HepG2 (cell line): Measurements from ENCODE around the gene INTS1. TPM values are rescaled to one million over a fixed set of nuclear protein-coding genes. Genes with fewer than 3 reads are reported as not detected.
A peak's percentile ranks its signal among the peaks of the same experiment; 100 is the strongest.

ENCODE experiments used
- ADNP ChIP-seq: sonication (generic); formaldehyde crosslinking; IDR thresholded peaks from 2 replicates; pipeline ENCODE4 v1.4.0; 2020; ENCODE audit warnings: missing genetic modification reagents
- ARNTL ChIP-seq: sonication (generic); formaldehyde crosslinking; IDR thresholded peaks from 2 replicates; pipeline ENCODE4 v1.4.0; 2020; ENCODE audit warnings: mild to moderate bottlenecking, missing genetic modification reagents
- HIC2 ChIP-seq: sonication (generic); formaldehyde crosslinking; IDR thresholded peaks from 2 replicates; pipeline ENCODE4 v1.9.0; 2022; ENCODE audit warnings: low read depth, missing genetic modification reagents
- HNF1B ChIP-seq: sonication (generic); formaldehyde crosslinking; IDR thresholded peaks from 2 replicates; pipeline ENCODE4 v1.5.1; 2020; ENCODE audit warnings: mild to moderate bottlenecking, moderate library complexity, missing genetic modification reagents
- ISL2 ChIP-seq: sonication (generic); formaldehyde crosslinking; IDR thresholded peaks from 2 replicates; pipeline ENCODE4 v1.5.0; 2020; ENCODE audit warnings: missing genetic modification reagents
- KAT8 ChIP-seq: IDR thresholded peaks from 2 replicates; pipeline ENCODE4 v1.6.1; 2016; ENCODE audit warnings: missing genetic modification reagents, missing compliant biosample characterization
- KDM3A ChIP-seq: IDR thresholded peaks from 2 replicates; pipeline ENCODE4 v1.6.1; 2018; ENCODE audit warnings: low read depth, missing compliant biosample characterization
- MED13 ChIP-seq: sonication (generic); formaldehyde crosslinking; IDR thresholded peaks from 2 replicates; pipeline ENCODE4 v1.5.0; 2020; ENCODE audit warnings: missing genetic modification reagents
- MXD3 ChIP-seq: IDR thresholded peaks from 2 replicates; pipeline ENCODE4 v1.6.1; 2016; ENCODE audit warnings: mild to moderate bottlenecking, missing biosample characterization, missing genetic modification reagents
- PHF20 ChIP-seq: sonication (generic); formaldehyde crosslinking; IDR thresholded peaks from 2 replicates; pipeline ENCODE4 v1.5.0; 2020; ENCODE audit warnings: mild to moderate bottlenecking, missing genetic modification reagents
- PRMT3 ChIP-seq: sonication (generic); formaldehyde crosslinking; IDR thresholded peaks from 2 replicates; pipeline ENCODE4 v1.8.1; 2022; ENCODE audit warnings: low read depth, mild to moderate bottlenecking, moderate library complexity, missing genetic modification reagents, borderline replicate concordance
- YEATS4 ChIP-seq: sonication (generic); formaldehyde crosslinking; IDR thresholded peaks from 2 replicates; pipeline ENCODE4 v1.4.0; 2020; ENCODE audit warnings: missing genetic modification reagents, borderline replicate concordance
- ZNF12 ChIP-seq: sonication (generic); formaldehyde crosslinking; IDR thresholded peaks from 2 replicates; pipeline ENCODE4 v1.5.0; 2020; ENCODE audit warnings: missing genetic modification reagents
- ZNF121 ChIP-seq: sonication (generic); formaldehyde crosslinking; IDR thresholded peaks from 2 replicates; pipeline ENCODE4 v1.5.0; 2020; ENCODE audit warnings: mild to moderate bottlenecking, missing genetic modification reagents
- ZNF160 ChIP-seq: sonication (generic); formaldehyde crosslinking; IDR thresholded peaks from 2 replicates; pipeline ENCODE4 v1.8.0; 2022; ENCODE audit warnings: mild to moderate bottlenecking, inconsistent platforms, missing genetic modification reagents
- ZNF207 ChIP-seq: fragments of 450-650 bp; IDR thresholded peaks from 2 replicates; pipeline ENCODE4 v1.6.1; 2016; ENCODE audit warnings: antibody characterized with exemption, borderline replicate concordance
- ZNF407 ChIP-seq: sonication (generic); formaldehyde crosslinking; IDR thresholded peaks from one replicate; pipeline ENCODE4 v1.5.1; 2020; ENCODE audit warnings: mild to moderate bottlenecking, missing genetic modification reagents; ENCODE audit errors: not compliant biosample characterization
- polyA plus RNA-seq, 8 experiments: library from polyadenylated mRNA; depleted of rRNA in 3 of 8; stranded (reverse) in 7 of 8; unstranded in 1 of 8; fragments of >200 nt; fragmentation: Illumina TruSeq in 4 of 8; extraction: Trizol in 4 of 8; gene quantifications; 2 replicates each; pipeline versions ENCODE4 v1.2.1 to v1.2.3, GENCODE V29; 2011 to 2016; ENCODE audit warnings: low read depth in 4 of 8, missing spikeins in 1 of 8, mixed read lengths in 1 of 8; ENCODE audit not compliant: insufficient read depth in 1 of 8
- total RNA-seq, 5 experiments: library from RNA; depleted of rRNA; stranded (reverse); fragments of >200 nt; fragmentation: Illumina TruSeq; extraction: Trizol; gene quantifications; 2 replicates each; pipeline ENCODE4 v1.2.3, GENCODE V29; 2016; ENCODE audit warnings: low read depth in 1 of 5

INTS1 gene
- total and polyA plus RNA-seq, 2 of the 13 experiments (the other 11 are each of a cell fraction or from before 2014, with no cell fraction given) = 13.7 to 29.0 TPM

GRCh38 chr7:1428941-1429501 lies 75.2 kb downstream of the INTS1 start (continued):
- TF ChIP-seq ZNF407 (CRISPR knock-in tag) (peak; percentile 73), KDM3A (no peak), ZNF207 (no peak), ADNP (CRISPR knock-in tag) (peak; percentile 35; the same call in 1 of the 2 replicates), ZNF160 (CRISPR knock-in tag) (0 out of 2 replicates have a peak, but pooled peaks have one; percentile 31), MXD3 (CRISPR knock-in tag) (0 out of 2 replicates have a peak, but pooled peaks have one; percentile 19), KAT8 (CRISPR knock-in tag) (peak; percentile 52; the same call in 1 of the 2 replicates), ZNF12 (CRISPR knock-in tag) (no peak; the same call in 1 of the 2 replicates), ARNTL (CRISPR knock-in tag) (0 out of 2 replicates have a peak, but pooled peaks have one; percentile 27), PRMT3 (no peak), ISL2 (CRISPR knock-in tag) (0 out of 2 replicates have a peak, but pooled peaks have one; percentile 28), MED13 (CRISPR knock-in tag) (0 out of 2 replicates have a peak, but pooled peaks have one; percentile 31), YEATS4 (peak; percentile 60; the same call in 1 of the 2 replicates), ZNF121 (no peak), PHF20 (CRISPR knock-in tag) (no peak), HNF1B (CRISPR knock-in tag) (peak; percentile 41; the same call in 1 of the 2 replicates), HIC2 (no peak; the same call in 1 of the 2 replicates)
